Activated CD4-positive, alpha-beta T cell treated with anti-CD3 and anti-CD28 coated beads, Interleukin-2, amount 50 U/mL, for 48 hours (primary cell): ENCODE data around the gene CFAP299.
"Not testable (repeated sequence)": the region's sequence is repeated elsewhere in the genome, so short reads cannot be mapped to it uniquely, and the experiment has no call there.

Source experiments
- DNase-seq, 2 experiments: peaks; one replicate each; pipeline ENCODE4 v3.0.0-alpha.2; 2020

The CFAP299 gene

DNA sequence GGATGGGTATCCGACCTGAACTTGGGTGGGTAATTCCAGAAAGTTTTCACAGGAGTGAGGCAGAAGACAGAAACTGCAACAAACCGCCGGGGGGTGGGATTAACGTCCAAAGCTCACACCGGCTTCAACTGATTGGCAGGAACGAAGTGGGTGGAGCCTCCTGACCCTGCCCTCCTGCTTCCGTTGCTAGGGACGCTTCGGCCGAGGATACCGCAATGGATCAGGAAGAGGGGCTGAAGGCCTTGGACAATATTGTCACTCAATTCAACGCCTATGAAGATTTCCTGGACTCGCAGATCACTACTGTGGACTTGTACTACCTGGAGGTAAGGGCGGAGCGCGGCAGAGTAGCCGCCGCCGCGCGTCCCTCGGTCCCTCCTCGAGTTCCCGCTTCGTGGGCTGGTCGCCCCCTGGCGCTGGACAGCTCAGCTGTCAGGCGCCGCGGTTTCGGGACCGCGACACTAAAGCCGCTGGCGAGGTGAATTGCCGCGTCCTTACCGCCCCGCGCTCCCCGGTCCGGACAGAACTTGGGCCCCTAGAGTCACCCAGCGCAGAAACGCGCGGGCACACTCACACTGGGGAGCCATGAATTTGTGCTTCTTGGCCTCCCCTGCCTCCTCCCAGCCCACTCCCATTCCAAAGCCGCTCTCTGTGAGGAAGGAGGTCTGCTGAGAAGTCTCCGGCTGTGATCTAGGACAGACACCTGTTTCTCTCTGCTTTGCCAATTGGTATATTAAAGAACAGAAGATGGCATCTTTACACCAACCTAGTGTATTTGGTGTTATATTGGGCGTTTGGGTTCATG is at the start of gene CFAP299:
Gene CFAP299, plus strand, starts transcription at position 177 of the 805 bp plus-strand sequence.
- DNase-seq = peak; percentile 66 to 78

DNA sequence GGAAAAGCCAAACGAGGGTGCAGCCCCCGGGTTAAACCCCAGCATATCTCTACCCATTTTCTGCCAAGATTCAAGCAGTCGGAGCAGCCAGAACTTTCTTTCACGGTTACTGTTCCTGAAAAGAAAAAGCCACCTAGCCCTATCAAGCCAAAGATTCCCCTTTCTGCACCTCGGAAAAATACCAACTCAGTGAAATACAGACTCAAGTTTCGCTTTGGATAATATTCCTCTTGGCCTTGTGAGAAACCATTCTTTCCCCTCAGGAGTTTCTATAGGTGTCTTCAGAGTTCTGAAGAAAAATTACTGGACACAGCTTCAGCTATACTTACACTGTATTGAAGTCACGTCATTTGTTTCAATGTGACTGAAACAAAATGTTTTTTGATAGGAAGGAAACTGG is 49.1 kb upstream of the CFAP299 start:
- DNase-seq = no peak

DNA sequence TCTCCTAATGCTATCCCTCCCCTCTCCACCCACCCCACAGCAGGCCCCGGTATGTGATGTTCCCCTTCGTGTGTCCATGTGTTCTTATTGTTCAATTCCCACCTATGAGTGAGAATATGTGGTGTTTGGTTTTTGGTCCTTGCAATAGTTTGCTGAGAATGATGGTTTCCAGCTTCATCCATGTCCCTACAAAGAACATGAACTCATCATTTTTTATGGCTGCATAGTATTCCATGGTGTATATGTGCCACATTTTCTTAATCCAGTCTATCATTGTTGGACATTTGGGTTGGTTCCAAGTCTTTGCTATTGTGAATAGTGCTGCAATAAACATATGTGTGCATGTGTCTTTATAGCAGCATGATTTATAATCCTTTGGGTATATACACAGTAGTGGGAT is 44.9 kb upstream of the CFAP299 start:
- not testable (repeated sequence) for DNase-seq

DNA sequence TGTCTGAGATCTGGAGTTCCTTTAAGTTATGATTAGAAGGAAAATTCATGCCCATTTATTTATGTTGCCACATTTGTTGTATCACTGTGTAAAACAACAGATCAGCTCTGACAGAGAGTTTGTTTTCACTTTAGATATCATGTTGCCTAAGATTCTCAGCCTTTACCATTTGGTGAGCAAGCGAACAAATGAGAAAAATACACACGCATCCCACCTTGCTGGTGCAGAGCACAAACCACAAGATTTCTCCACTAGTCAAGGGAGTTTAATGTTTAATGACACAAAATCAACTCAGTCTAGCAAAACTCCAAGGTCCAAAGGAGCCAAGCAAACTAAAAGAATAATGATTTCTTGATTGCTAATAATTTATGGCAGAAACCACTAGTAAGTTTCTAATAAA is 41.3 kb upstream of the CFAP299 start:
- DNase-seq = no peak

DNA sequence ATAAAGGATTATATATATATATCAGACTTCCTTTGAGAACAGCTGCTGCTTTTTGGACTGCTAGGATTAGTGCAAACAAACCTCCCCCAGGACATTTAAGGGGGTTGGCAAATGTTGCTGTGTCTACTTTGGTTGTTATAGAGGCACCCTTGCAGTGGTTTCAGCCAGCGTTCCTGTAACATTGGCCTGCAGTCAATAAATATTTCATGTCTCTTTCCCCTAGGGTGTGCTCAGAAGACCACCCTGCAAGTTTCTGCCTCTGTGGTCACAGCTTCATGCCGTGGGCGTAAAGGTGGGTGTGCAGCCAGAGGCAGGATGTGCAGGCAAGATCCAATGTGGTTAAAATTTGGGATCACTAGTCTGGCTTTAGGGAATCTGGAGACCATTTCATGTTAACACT is 40.2 kb upstream of the CFAP299 start:
- DNase-seq = no peak

DNA sequence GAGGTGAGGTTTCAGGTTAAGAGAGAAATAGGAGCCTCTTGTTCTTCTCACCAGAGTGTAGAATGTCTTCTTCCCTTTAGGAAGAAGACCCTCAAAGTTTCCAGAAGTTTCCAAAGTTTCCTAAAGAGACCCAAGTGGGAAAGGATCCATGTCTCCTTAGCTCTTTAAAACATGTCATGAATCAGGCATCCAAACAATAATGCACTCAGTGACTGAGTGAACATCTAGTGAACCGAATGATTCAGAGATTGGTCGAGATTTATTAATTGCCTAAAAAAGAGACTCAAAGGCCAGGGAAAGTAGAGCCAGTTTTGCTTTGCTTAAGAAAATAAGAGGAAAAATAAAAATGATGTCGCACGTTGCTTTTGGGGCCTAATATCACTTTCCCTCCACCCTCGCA is 39.7 kb upstream of the CFAP299 start:
- no peak for DNase-seq

DNA sequence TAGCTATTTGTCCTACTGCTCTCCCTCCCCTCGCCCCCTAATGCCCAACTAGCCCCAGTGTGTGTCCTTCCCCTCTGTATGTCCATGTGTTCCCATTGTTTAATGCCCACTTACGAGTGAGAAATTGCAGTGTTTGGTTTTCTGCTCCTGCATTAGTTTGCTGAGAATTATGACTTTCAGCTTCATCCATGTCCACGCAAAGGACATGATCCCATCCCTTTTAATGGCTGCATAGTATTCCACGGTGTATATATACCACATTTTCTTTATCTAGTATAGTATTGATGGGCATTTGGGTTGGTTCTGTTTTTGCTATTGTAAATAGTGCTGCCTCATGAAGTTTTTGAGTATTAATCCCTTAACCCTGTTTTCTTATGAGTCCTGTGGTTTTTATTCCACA is 33.6 kb upstream of the CFAP299 start:
- DNase-seq = no peak

DNA sequence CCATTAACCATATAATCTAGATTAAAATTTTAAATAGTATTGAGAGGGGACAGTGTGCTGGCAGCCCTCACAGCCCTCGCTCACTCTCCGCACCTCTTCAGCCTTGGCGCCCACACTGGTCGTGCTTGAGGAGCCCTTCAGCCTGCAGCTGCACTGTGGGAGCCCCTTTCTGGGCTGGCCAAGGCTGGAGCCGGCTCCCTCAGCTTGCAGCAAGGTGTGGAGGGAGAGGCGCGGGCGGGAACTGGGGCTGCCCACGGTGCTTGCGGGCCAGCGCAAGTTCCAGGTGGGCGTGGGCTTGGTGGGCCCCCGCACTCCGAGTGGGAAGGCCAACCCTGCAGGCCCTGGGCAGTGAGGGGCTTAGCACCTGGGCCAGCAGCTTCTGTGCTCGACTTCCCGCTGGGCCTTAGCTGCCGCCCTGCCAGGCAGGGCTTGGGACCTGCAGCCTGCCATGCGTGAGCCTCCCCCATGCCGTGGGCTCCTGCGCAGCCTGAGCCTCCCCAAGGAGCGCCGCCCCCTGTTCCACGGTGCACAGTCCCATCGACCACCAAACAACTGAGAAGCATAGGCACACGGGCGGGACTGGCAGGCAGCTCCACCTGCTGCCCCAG is 32.8 kb upstream of the CFAP299 start:
- no peak for DNase-seq

DNA sequence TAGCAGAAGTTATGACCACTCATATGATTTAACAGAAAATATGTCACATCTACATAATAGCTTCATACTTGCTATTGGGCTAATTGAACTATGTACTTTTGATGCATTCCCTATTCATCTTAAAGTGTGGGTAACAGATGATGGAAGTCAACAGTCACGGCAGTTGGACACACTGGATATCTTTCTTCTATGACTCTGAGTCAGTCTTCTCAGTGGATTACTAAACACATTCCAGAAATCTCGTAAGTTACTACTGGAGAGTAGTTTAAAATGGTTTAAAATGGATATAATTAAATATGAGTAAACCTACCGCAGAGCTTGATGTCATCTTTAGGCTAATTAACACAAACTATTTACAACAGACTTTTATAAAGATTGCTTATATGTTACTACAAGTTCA is 30.1 kb upstream of the CFAP299 start:
- no peak for DNase-seq

DNA sequence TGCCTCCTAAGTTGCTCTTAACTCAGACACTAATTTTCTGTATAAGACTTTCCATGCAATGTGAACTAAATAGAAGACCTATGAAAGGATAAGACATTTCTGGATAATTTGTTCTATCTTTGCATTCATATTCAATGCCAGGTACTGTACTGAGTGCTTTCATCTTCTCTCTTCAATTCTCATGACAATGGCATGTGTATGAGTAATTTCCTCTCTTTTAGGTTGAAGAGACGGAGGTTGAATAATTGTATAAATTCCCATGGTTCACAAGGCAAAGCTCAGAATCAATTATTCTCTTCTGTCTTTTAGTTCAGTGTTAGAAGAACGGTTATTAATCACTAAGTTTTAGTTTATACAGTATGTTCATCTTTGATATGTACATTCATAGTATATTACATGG is 29.3 kb upstream of the CFAP299 start:
- no peak for DNase-seq

DNA sequence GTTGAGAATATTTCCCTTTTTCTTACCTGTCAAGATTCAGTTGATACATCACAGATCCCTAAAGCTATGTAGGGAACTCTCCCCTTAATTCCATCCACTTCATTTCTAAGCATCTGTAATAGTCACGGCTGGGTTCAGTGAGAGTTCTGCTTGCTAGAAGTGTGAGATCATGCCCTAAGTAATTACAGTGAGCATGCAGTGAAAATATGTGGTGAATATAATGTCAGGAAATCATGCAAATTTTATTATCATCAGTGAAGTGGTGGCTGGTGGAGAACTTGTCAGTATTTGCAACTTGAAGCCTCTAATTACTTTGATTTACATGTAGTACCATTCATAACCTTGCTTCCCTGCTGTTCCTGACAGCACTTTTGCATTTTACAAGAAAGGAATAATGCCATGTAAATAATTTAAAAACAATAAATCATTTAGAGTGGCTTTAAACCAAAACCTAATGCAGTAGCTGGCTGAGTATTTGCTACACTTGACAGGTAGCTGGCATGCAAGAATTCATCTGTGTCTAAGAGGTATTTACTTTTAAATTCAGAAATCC is 28.3 kb upstream of the CFAP299 start:
- DNase-seq = no peak

DNA sequence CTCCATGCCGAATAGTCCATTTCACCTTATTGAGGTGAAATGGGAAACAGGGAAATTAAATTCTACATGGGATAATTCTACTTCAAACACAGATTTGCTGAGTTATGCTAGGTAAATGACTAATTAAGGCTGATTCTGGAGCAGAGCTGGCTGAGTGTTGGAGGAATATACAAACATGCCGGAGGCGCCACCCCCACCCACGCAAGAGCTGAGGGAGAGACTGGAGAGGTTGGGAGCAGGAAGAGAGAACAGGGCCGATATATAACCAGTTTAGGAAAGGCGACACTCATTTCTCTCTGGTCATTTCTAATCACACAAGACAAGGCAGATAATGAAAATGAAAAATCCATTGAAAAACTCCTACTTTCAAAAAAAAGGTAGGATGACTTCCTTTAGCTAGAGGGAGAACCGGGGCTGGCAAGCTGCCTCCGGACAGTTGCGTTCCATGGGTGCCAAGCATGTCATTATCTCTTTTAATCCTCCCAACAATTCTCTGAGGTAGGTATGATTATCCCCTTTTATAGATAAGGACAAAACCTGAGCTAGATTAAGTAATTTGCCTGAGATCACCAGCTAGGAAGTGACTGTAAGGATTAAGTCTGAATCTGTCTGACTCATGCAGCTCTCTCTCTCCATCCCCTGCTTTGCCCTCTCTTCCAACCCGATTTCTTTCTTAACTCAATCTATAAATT is 27.6 kb upstream of the CFAP299 start:
- DNase-seq = no peak

DNA sequence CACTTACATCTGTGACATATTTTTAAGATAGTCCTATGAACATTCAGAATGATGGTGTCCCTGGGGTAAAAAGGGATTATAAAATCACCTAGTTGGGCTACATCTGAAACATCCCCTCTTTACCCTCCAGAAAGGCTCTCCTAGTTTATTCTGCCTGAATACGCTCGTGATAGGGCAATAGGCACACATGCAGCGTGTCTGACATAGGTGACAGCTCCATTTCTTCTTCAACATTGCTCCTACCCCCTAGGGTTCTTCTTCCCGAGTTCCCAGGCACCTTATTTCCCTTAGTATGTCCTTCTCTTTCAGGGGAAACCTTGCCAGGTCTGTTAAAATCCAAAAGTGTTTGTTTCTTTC is 27.1 kb upstream of the CFAP299 start:
- no peak for DNase-seq

DNA sequence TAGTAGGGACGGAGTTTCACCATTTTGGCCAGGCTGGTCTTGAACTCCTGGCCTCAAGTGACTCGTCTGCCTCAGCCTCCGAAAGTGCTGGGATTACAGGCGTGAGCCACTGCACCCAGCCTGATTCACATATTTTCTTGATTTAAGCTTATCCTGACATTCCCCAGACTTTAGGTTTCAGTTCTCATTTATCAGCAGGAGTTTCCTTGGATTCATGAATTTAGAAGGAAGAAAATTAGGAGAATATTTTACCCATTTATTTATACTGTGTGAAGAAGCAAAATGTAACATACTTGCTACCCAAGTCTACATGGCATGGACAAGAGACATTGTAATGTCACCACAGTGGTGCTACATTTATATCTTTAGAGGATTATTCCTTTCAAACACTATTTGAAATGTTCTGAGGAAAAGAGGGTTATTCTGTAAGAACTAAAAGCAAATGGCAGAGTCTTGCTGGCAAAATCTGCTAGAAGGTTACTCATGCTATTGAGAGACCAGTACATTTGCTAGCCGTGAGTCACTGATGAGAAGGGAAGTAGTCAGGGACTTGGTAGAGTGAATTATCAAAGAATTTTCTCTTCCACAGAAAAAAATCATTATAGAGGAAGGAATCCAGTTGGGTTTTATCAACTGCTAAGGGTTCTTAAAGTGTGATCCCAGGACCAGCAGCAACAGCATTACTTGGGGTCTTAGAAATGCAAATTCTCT is 26.1 kb upstream of the CFAP299 start:
- no peak for DNase-seq

DNA sequence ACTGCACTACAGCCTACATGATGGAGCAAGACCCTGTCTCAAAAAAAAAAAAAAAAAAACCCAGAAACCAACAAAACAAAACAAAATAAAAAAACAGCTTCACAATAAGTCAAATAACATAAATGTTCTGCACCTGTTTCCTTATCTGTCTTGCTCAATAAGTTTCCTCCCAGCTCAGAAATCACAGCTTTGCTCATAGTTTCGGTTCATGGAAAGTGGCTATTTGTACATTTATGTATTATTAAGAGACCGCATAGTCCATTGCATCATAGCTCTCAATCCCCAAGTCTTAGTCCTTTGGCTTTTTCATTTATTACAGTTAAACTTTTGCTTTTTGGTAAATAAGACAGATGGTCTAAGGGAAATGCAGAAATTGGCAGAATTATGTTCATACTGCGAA is 24.4 kb upstream of the CFAP299 start:
- DNase-seq = no peak

DNA sequence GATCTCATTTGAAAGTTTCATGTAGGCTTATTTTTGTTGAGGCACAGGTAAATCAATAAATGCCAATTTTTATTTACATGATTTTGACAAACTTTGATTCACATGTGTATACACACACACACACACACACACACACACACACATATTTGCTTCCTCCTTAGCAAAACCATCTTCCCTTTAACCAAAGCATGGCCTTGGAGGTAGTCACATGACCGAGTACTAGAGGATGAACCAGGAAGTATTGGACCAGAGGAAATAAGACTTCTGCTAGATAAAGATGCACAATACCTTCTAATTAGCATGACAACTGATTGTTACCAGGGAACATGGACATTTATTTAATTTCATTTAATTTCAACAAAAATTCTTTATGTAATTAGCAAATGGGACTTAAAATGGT is 23.4 kb upstream of the CFAP299 start:
- no peak for DNase-seq

DNA sequence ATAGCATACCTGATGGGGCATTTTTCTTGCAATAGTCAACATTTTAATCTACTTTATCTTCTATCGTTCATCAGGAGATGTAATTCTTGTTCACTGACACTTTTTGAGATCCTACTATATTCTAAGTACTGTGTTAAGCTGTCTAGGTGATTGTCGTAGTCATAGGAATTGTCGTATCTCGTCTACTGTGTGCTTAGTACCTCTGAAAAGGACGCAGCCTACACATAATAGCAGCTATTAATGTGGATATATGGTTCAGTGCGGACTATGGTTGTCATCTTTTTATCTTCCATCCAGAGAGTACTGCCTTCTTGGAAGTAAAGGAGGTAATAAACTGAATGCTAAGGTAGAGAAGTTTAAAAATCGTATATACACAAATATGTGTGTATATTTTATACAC is 21.9 kb upstream of the CFAP299 start:
- no peak for DNase-seq

DNA sequence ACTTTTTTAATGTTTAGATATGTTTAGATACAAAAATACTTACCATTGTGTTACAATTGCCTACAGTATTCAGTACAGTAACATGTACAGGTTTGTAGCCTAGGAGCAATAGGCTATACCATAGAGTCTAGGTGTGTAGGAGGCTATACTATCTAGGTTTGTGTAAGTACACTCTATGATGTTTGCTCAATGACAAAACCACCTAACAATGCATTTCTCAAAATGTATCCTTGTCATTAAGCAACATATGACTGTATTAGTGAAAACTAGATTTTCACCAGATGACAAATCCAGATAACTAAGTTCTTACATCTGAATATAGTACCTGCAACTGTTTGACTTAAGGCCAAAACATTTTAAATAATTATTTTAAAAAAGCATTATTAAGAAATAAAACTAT is 19.7 kb upstream of the CFAP299 start:
- DNase-seq = not testable (repeated sequence)

DNA sequence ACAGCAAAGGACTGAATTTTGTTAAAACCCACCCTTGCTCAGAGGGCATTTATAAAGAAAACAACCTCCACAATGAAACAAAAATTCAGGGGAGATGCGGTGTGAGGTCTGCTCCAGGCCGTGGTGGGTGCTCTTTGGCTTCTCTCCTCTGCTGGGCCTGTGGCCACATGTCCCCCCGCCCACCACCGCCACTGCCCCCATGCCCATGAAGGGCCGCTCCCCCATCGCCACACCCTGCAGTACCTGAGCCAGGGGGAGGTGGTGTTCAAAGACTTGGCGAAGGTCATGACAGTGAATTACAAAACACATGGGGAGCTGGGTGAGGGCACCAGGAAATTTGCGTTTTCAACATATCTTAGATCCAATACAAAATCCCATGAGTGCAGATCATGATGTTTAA is 14.2 kb upstream of the CFAP299 start:
- DNase-seq = no peak

DNA sequence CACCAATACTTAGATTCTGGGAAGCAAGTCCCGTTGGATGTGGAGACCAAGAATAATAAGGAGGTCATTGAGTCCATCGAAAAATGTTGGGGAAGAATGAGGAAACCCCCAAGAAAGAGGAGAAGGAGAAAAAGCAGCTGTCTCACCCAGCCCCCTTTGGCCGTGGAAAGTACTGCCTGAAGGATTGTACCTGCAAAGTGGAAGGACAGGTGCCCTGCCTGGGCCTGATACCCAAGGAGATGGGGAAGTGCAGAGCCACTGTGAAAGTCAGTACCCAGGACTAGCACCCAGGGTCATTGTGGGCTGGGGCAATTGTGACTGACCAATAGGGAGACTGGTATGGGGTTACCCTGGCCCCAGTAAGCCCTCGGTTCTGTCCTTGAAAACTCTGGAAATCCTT is 13.8 kb upstream of the CFAP299 start:
- no peak for DNase-seq

DNA sequence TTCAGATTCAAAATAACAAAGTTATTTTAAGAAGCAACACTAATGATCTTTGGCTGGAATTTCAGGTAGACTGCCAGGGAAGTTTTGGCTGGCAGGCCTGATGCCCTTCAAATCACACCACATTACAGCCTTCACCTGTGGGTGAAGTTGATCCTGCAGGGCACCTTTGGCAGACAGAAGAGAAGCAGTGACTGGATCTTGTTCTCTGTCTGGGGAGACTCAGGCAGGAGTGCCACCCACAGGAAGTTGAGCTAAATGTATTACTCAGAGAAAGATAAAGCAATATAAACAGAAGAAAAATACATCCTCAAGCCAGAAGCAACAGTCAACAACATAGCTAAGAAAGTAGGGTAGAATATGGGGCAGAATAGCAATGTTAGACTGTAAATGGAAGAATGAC is 12.8 kb upstream of the CFAP299 start:
- no peak for DNase-seq

DNA sequence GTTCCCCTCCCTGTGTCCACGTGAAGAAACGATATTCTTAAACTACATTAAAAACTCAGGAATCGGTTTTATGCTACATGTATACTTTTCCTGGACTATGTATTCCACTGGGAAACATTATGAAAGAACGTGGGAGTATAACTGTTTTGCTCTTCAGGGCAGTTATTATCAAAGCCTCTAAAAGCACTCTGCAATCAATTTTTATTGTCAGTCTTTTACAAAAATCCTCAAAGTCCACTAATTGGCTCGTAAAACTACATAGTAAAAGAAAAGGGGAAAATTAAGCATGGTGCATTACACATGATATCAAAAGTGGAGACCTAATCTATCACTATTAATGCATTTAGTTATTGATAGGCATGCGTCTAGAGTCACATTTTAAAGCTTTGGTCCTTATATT is 11.4 kb upstream of the CFAP299 start:
- DNase-seq = no peak

DNA sequence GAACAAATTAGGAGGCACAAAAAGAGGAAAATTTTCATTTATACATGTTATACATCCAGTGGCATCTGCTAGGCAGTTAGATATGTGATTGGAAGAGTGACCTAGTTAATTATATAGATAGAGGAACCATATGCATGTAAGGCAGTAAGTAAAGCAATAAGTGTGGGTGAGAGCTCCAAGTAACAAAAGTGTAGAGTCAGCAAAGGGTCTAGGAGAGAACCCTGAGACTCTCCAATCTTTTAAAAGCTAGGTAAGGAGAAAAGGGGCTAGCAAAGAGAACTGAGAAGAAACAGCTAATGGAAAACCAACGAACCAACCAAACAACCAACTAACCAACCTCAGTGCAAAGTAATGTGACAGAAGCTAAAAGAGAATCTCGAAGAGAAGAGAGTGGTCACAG is 3.8 kb upstream of the CFAP299 start:
- no peak for DNase-seq
